Measurements from ENCODE around the gene SLC1A3. TPM values are rescaled to one million over a fixed set of nuclear protein-coding genes. Genes with fewer than 3 reads are reported as not detected.

The SLC1A3 gene
- polyA plus RNA-seq (2013), result 0.53 TPM

- ChIA-PET POLR2A (no interaction called here), CTCF (interaction anchor here (0.9 to 1.8 kb wide), 6 partner anchors 10 to 90 kb away, joined by 3 to 6 read pairs (median 4); no protein-coding TSS in a partner anchor)
- DNase-seq, result peak; percentile 53 to 86 (median 81)
- no peaks in the 10 kb centered on the region for H3K36me3 ChIP-seq (ENCODE audit: control insufficient read depth in 4 of 4, insufficient read depth in 4 of 4, low read length in 3 of 4)
- no peak within 1 kb of the TSS for H3K27ac ChIP-seq (ENCODE audit: insufficient read depth in 1 of 2, low read depth in 1 of 2, low read length in 2 of 2, poor library complexity in 1 of 2, severe bottlenecking in 2 of 2)
- WGBS (ENCODE audit: insufficient coverage), result 0% methylated on average over 16 of the region's 20 CpGs
- peaks cover 0 to 6% (median 0%) of the 10 kb centered on the region in 5 experiments for H3K9me3 ChIP-seq (ENCODE audit: control extremely low read depth in 1 of 5, control insufficient read depth in 4 of 5, insufficient read depth in 2 of 5, low read depth in 1 of 5, low read length in 4 of 5)
- H3K4me3 ChIP-seq (ENCODE audit: control insufficient read depth in 1 of 7, extremely low read depth in 1 of 7, insufficient read depth in 4 of 7, low read depth in 2 of 7, low read length in 6 of 7), result peak within 1 kb of the TSS in 6 of 7 experiments; percentile 68 to 88 (median 80)
- H3K27me3 ChIP-seq (replicated peaks in 2 of 5; ENCODE audit: control insufficient read depth in 4 of 5, insufficient read depth in 5 of 5, low read length in 4 of 5), result peaks cover 0 to 4% (median 0%) of the 10 kb centered on the region in 5 experiments
- H3K4me1 ChIP-seq (ENCODE audit: control extremely low read depth in 1 of 4, control insufficient read depth in 4 of 4, insufficient read depth in 4 of 4, low read length in 3 of 4), result peaks cover 10 to 23% (median 16%) of the 10 kb centered on the region in 4 experiments
Observed at GRCh38 chr5:36606428-36607113, at the start of gene SLC1A3. Gene SLC1A3, plus strand, starts transcription at chr5:36606606. Its CDS starts 1,818 bp downstream, at chr5:36608424.

GRCh38 chr5:36558641-36559040 lies 47.8 kb upstream of the SLC1A3 start:
- Histone ChIP-seq H3K36me3 (ENCODE audit: control insufficient read depth in 4 of 4, insufficient read depth in 4 of 4, low read length in 3 of 4) (no peaks in the 10 kb centered on the region), H3K27me3 (replicated peaks in 2 of 5; ENCODE audit: control insufficient read depth in 4 of 5, insufficient read depth in 5 of 5, low read length in 4 of 5) (no peaks in the 10 kb centered on the region), H3K4me1 (ENCODE audit: control extremely low read depth in 1 of 4, control insufficient read depth in 4 of 4, insufficient read depth in 4 of 4, low read length in 3 of 4) (peaks cover 0 to 4% (median 0%) of the 10 kb centered on the region in 4 experiments), H3K4me3 (ENCODE audit: control insufficient read depth in 1 of 7, extremely low read depth in 1 of 7, insufficient read depth in 4 of 7, low read depth in 2 of 7, low read length in 6 of 7) (no peak overlapping the region), H3K9me3 (ENCODE audit: control extremely low read depth in 1 of 5, control insufficient read depth in 4 of 5, insufficient read depth in 2 of 5, low read depth in 1 of 5, low read length in 4 of 5) (no peaks in the 10 kb centered on the region), H3K27ac (ENCODE audit: insufficient read depth in 1 of 2, low read depth in 1 of 2, low read length in 2 of 2, poor library complexity in 1 of 2, severe bottlenecking in 2 of 2) (no peak overlapping the region)
- ChIA-PET CTCF (no interaction called here), POLR2A (no interaction called here)
- peak in 2 of 3 donors; percentile 2 to 7 for DNase-seq
- no CpG with 5 or more reads among the region's 2 CpGs for WGBS (ENCODE audit: insufficient coverage)

GRCh38 chr5:36561601-36562000 lies 44.8 kb upstream of the SLC1A3 start:
- H3K4me1 ChIP-seq (ENCODE audit: control extremely low read depth in 1 of 4, control insufficient read depth in 4 of 4, insufficient read depth in 4 of 4, low read length in 3 of 4), result peaks cover 0 to 4% (median 0%) of the 10 kb centered on the region in 4 experiments
- H3K9me3 ChIP-seq (ENCODE audit: control extremely low read depth in 1 of 5, control insufficient read depth in 4 of 5, insufficient read depth in 2 of 5, low read depth in 1 of 5, low read length in 4 of 5), result no peaks in the 10 kb centered on the region
- POLR2A ChIA-PET, result no interaction called here
- DNase-seq, result peak in 2 of 3 donors; percentile 49 to 62
- no peak overlapping the region for H3K27ac ChIP-seq (ENCODE audit: insufficient read depth in 1 of 2, low read depth in 1 of 2, low read length in 2 of 2, poor library complexity in 1 of 2, severe bottlenecking in 2 of 2)
- CTCF ChIA-PET, result interaction anchor here (1.4 kb wide), 1 partner anchor 53 kb away, joined by 3 read pairs; no protein-coding TSS in a partner anchor
- H3K36me3 ChIP-seq (ENCODE audit: control insufficient read depth in 4 of 4, insufficient read depth in 4 of 4, low read length in 3 of 4), result no peaks in the 10 kb centered on the region
- no peak overlapping the region for H3K4me3 ChIP-seq (ENCODE audit: control insufficient read depth in 1 of 7, extremely low read depth in 1 of 7, insufficient read depth in 4 of 7, low read depth in 2 of 7, low read length in 6 of 7)
- no peaks in the 10 kb centered on the region for H3K27me3 ChIP-seq (replicated peaks in 2 of 5; ENCODE audit: control insufficient read depth in 4 of 5, insufficient read depth in 5 of 5, low read length in 4 of 5)
- WGBS (ENCODE audit: insufficient coverage), result 100% methylated on average over 1 of the region's 3 CpGs

GRCh38 chr5:36569491-36569890 lies 36.9 kb upstream of the SLC1A3 start:
- CTCF ChIA-PET, result interaction anchor here (0.6 to 0.8 kb wide), 2 partner anchors 39 to 429 kb away, joined by 3 to 4 read pairs; no protein-coding TSS in a partner anchor
- 100% methylated on average over 1 of the region's 5 CpGs for WGBS (ENCODE audit: insufficient coverage)
- no peak overlapping the region for H3K4me3 ChIP-seq (ENCODE audit: control insufficient read depth in 1 of 7, extremely low read depth in 1 of 7, insufficient read depth in 4 of 7, low read depth in 2 of 7, low read length in 6 of 7)

GRCh38 chr5:36570301-36571095 lies 35.9 kb upstream of the SLC1A3 start:
- Histone ChIP-seq H3K36me3 (ENCODE audit: control insufficient read depth in 4 of 4, insufficient read depth in 4 of 4, low read length in 3 of 4) (no peaks in the 10 kb centered on the region), H3K4me1 (ENCODE audit: control extremely low read depth in 1 of 4, control insufficient read depth in 4 of 4, insufficient read depth in 4 of 4, low read length in 3 of 4) (no peaks in the 10 kb centered on the region), H3K27ac (ENCODE audit: insufficient read depth in 1 of 2, low read depth in 1 of 2, low read length in 2 of 2, poor library complexity in 1 of 2, severe bottlenecking in 2 of 2) (no peak overlapping the region), H3K27me3 (replicated peaks in 2 of 5; ENCODE audit: control insufficient read depth in 4 of 5, insufficient read depth in 5 of 5, low read length in 4 of 5) (no peaks in the 10 kb centered on the region), H3K4me3 (ENCODE audit: control insufficient read depth in 1 of 7, extremely low read depth in 1 of 7, insufficient read depth in 4 of 7, low read depth in 2 of 7, low read length in 6 of 7) (no peak overlapping the region), H3K9me3 (ENCODE audit: control extremely low read depth in 1 of 5, control insufficient read depth in 4 of 5, insufficient read depth in 2 of 5, low read depth in 1 of 5, low read length in 4 of 5) (no peaks in the 10 kb centered on the region)
- ChIA-PET CTCF (interaction anchor here (0.8 to 1.2 kb wide), 4 partner anchors 18 to 120 kb away, joined by 3 to 4 read pairs (median 4); no protein-coding TSS in a partner anchor), POLR2A (no interaction called here)
- WGBS (ENCODE audit: insufficient coverage), result 90% methylated on average over 6 of the region's 6 CpGs
- DNase-seq, result no peak

More at GRCh38 chr5:36569491-36569890, 36.9 kb upstream of the SLC1A3 start:
- H3K27me3 ChIP-seq (replicated peaks in 2 of 5; ENCODE audit: control insufficient read depth in 4 of 5, insufficient read depth in 5 of 5, low read length in 4 of 5), result no peaks in the 10 kb centered on the region
- H3K36me3 ChIP-seq (ENCODE audit: control insufficient read depth in 4 of 4, insufficient read depth in 4 of 4, low read length in 3 of 4), result no peaks in the 10 kb centered on the region
- no peaks in the 10 kb centered on the region for H3K4me1 ChIP-seq (ENCODE audit: control extremely low read depth in 1 of 4, control insufficient read depth in 4 of 4, insufficient read depth in 4 of 4, low read length in 3 of 4)
- DNase-seq, result no peak
- no peak overlapping the region for H3K27ac ChIP-seq (ENCODE audit: insufficient read depth in 1 of 2, low read depth in 1 of 2, low read length in 2 of 2, poor library complexity in 1 of 2, severe bottlenecking in 2 of 2)
- POLR2A ChIA-PET, result no interaction called here
- H3K9me3 ChIP-seq (ENCODE audit: control extremely low read depth in 1 of 5, control insufficient read depth in 4 of 5, insufficient read depth in 2 of 5, low read depth in 1 of 5, low read length in 4 of 5), result no peaks in the 10 kb centered on the region

GRCh38 chr5:36571401-36572042 lies 34.9 kb upstream of the SLC1A3 start:
- Histone ChIP-seq H3K4me1 (ENCODE audit: control extremely low read depth in 1 of 4, control insufficient read depth in 4 of 4, insufficient read depth in 4 of 4, low read length in 3 of 4) (no peaks in the 10 kb centered on the region), H3K36me3 (ENCODE audit: control insufficient read depth in 4 of 4, insufficient read depth in 4 of 4, low read length in 3 of 4) (no peaks in the 10 kb centered on the region), H3K9me3 (ENCODE audit: control extremely low read depth in 1 of 5, control insufficient read depth in 4 of 5, insufficient read depth in 2 of 5, low read depth in 1 of 5, low read length in 4 of 5) (no peaks in the 10 kb centered on the region), H3K27ac (ENCODE audit: insufficient read depth in 1 of 2, low read depth in 1 of 2, low read length in 2 of 2, poor library complexity in 1 of 2, severe bottlenecking in 2 of 2) (no peak overlapping the region), H3K4me3 (ENCODE audit: control insufficient read depth in 1 of 7, extremely low read depth in 1 of 7, insufficient read depth in 4 of 7, low read depth in 2 of 7, low read length in 6 of 7) (no peak overlapping the region), H3K27me3 (replicated peaks in 2 of 5; ENCODE audit: control insufficient read depth in 4 of 5, insufficient read depth in 5 of 5, low read length in 4 of 5) (no peaks in the 10 kb centered on the region)
- 94% methylated on average over 3 of the region's 4 CpGs for WGBS (ENCODE audit: insufficient coverage)
- CTCF ChIA-PET, result interaction anchor here (1.2 to 1.4 kb wide), 2 partner anchors 9 to 66 kb away, joined by 4 to 5 read pairs; no protein-coding TSS in a partner anchor
- POLR2A ChIA-PET, result no interaction called here
- no peak for DNase-seq
